AG08395 (cell line): ENCODE data around the gene SLC66A3.

Experiments used
- DNase-seq: peaks from one replicate; pipeline ENCODE4 v3.0.0; 2012; ENCODE audit warnings: mixed read lengths, low spot score

The SLC66A3 gene

GRCh38 chr2:11155381-11156035 lies at the start of gene SLC66A3:
Gene SLC66A3, plus strand, starts transcription at chr2:11155467. Its CDS starts 80 bp downstream, at chr2:11155547.
- no peak for DNase-seq

GRCh38 chr2:11109002-11109401 lies 46.3 kb upstream of the SLC66A3 start:
- no peak for DNase-seq

GRCh38 chr2:11112870-11113428 lies 42.3 kb upstream of the SLC66A3 start:
- DNase-seq: no peak

GRCh38 chr2:11117776-11118175 lies 37.5 kb upstream of the SLC66A3 start:
- no peak for DNase-seq

GRCh38 chr2:11118761-11119160 lies 36.5 kb upstream of the SLC66A3 start:
- DNase-seq: peak; percentile 29

- peak; percentile 54 for DNase-seq
Measured at GRCh38 chr2:11121099-11121822, 34.0 kb upstream of the SLC66A3 start.

- DNase-seq: no peak
Measured at GRCh38 chr2:11121823-11122155, 33.5 kb upstream of the SLC66A3 start.

GRCh38 chr2:11122380-11122779 lies 32.9 kb upstream of the SLC66A3 start:
- DNase-seq: no peak

- DNase-seq: no peak
Measured at GRCh38 chr2:11123001-11123809, 32.1 kb upstream of the SLC66A3 start.

GRCh38 chr2:11123856-11124759 lies 31.2 kb upstream of the SLC66A3 start:
- DNase-seq: peak; percentile 73

GRCh38 chr2:11124760-11125068 lies 30.6 kb upstream of the SLC66A3 start:
- no peak for DNase-seq

GRCh38 chr2:11127761-11128160 lies 27.5 kb upstream of the SLC66A3 start:
- no peak for DNase-seq

- DNase-seq: peak; percentile 67
Measured at GRCh38 chr2:11128243-11128951, 26.9 kb upstream of the SLC66A3 start.

- DNase-seq: no peak
Measured at GRCh38 chr2:11129598-11130449, 25.4 kb upstream of the SLC66A3 start.

GRCh38 chr2:11131166-11131920 lies 23.9 kb upstream of the SLC66A3 start:
- no peak for DNase-seq

- DNase-seq: no peak
Measured at GRCh38 chr2:11132036-11132671, 23.1 kb upstream of the SLC66A3 start.

- no peak for DNase-seq
Measured at GRCh38 chr2:11133238-11133935, 21.9 kb upstream of the SLC66A3 start.

- no peak for DNase-seq
Measured at GRCh38 chr2:11133936-11134320, 21.3 kb upstream of the SLC66A3 start.
